T-helper 1 cell treated with Interleukin-12 subunit alpha and Interleukin-12 subunit beta and Interleukin-4 antibody, amounts not matched to agents 30 ng/mL and 1 ng/mL, for 36 hours (primary cell): ENCODE data around the gene HOXB3. TPM values are rescaled to one million over a fixed set of nuclear protein-coding genes. Genes with fewer than 3 reads are reported as not detected.

Experiments used
- intact Hi-C: fragments of 100-400 bp; cut with micrococcal nuclease; formaldehyde crosslinking; loops from one replicate; pipeline ENCODE4 v1.15.1; 2024
- total RNA-seq: library from RNA; stranded (reverse); gene quantifications from 2 replicates; pipeline ENCODE4 v1.2.3, GENCODE V29; 2022

HOXB3 gene
- total RNA-seq: 10.3 and 12.8 TPM in 2 replicates

GRCh38 chr17:48589831-48590606, at the start of gene HOXB3:
Gene HOXB3, minus strand, starts transcription at chr17:48590241. Its CDS starts 37,767 bp downstream, at chr17:48552474.
- intact Hi-C loops: loop anchor here (5.0 to 10.0 kb wide), 2 partner anchors 455 to 563 kb away; no protein-coding TSS in a partner anchor

- intact Hi-C loops: loop anchor here (5.0 kb wide), 1 partner anchor 83 kb away; the partner anchor contains the start of genes PRAC1 and PRAC2
Measured at GRCh38 chr17:48639136-48639535, 49.1 kb upstream of the HOXB3 start.

GRCh38 chr17:48637323-48638260, 47.6 kb upstream of the HOXB3 start:
- intact Hi-C loops: loop anchor here (5.0 kb wide), 1 partner anchor 85 kb away; the partner anchor contains the start of genes PRAC1 and PRAC2

GRCh38 chr17:48636177-48637018, 46.4 kb upstream of the HOXB3 start:
- intact Hi-C loops: loop anchor here (1.0 to 5.0 kb wide), 2 partner anchors 9 to 86 kb away; partner anchors contain the start of genes PRAC1 and PRAC2

GRCh38 chr17:48634493-48635208, 44.6 kb upstream of the HOXB3 start:
- intact Hi-C loops: loop anchor here (5.0 kb wide), 2 partner anchors 37 to 88 kb away; partner anchors contain the start of genes PRAC1 and PRAC2

- intact Hi-C loops: loop anchor here (5.0 kb wide), 1 partner anchor 36 kb away; no protein-coding TSS in a partner anchor
Measured at GRCh38 chr17:48633266-48633677, 43.2 kb upstream of the HOXB3 start.

GRCh38 chr17:48632579-48633265, 42.7 kb upstream of the HOXB3 start:
- intact Hi-C loops: loop anchor here (5.0 kb wide), 1 partner anchor 35 kb away; no protein-coding TSS in a partner anchor

GRCh38 chr17:48631693-48632578, 41.9 kb upstream of the HOXB3 start:
- intact Hi-C loops: loop anchor here (5.0 kb wide), 1 partner anchor 35 kb away; no protein-coding TSS in a partner anchor

GRCh38 chr17:48630925-48631692, 41.1 kb upstream of the HOXB3 start:
- intact Hi-C loops: loop anchor here (5.0 kb wide), 1 partner anchor 34 kb away; no protein-coding TSS in a partner anchor

GRCh38 chr17:48630009-48630924, 40.2 kb upstream of the HOXB3 start:
- intact Hi-C loops: loop anchor here (5.0 kb wide), 1 partner anchor 33 kb away; no protein-coding TSS in a partner anchor

GRCh38 chr17:48629411-48629759, 39.3 kb upstream of the HOXB3 start:
- intact Hi-C loops: no loop called here

- intact Hi-C loops: no loop called here
Measured at GRCh38 chr17:48628649-48629410, 38.8 kb upstream of the HOXB3 start.

- intact Hi-C loops: loop anchor here (1.0 kb wide), 1 partner anchor 8 kb away; no protein-coding TSS in a partner anchor
Measured at GRCh38 chr17:48627623-48628521, 37.8 kb upstream of the HOXB3 start.

GRCh38 chr17:48627118-48627597, 37.1 kb upstream of the HOXB3 start:
- intact Hi-C loops: loop anchor here (1.0 kb wide), 1 partner anchor 9 kb away; no protein-coding TSS in a partner anchor
